GM21423 (cell line): ENCODE data around the gene G6PC3.

Source experiments
- ATAC-seq: cut with Tn5 transposase; IDR thresholded peaks from one replicate; pipeline ENCODE4 v1.9.1; 2021; ENCODE audit warnings: mild to moderate bottlenecking, moderate library complexity; ENCODE audit not compliant: unreplicated experiment

The G6PC3 gene

GRCh38 chr17:44059101-44059892 is 11.2 kb upstream of the G6PC3 start:
- no peak for ATAC-seq

GRCh38 chr17:44061446-44061845 is 9.1 kb upstream of the G6PC3 start:
- ATAC-seq, result no peak

GRCh38 chr17:44062871-44063270 is 7.7 kb upstream of the G6PC3 start:
- no peak for ATAC-seq

- ATAC-seq, result no peak
Measured at GRCh38 chr17:44063704-44064639, 6.6 kb upstream of the G6PC3 start.

- ATAC-seq, result no peak
Measured at GRCh38 chr17:44065668-44066203, 4.8 kb upstream of the G6PC3 start.

GRCh38 chr17:44066204-44066930 is 4.2 kb upstream of the G6PC3 start, which contains the start of gene LSM12:
LSM12 (minus strand) TSS chr17:44066671; CDS start chr17:44066587, 84 bp downstream.
- ATAC-seq, result peak; percentile 55

GRCh38 chr17:44067545-44067940 is 3.0 kb upstream of the G6PC3 start:
- no peak for ATAC-seq

- ATAC-seq, result no peak
Measured at GRCh38 chr17:44069974-44070454, 521 bp upstream of the G6PC3 start.

- peak; percentile 15 for ATAC-seq
Measured at GRCh38 chr17:44071198-44071520, 624 bp downstream of the G6PC3 start.

- no peak for ATAC-seq
Measured at GRCh38 chr17:44071772-44072171, 1.2 kb downstream of the G6PC3 start.

- ATAC-seq, result no peak
Measured at GRCh38 chr17:44074231-44074910, 3.8 kb downstream of the G6PC3 start.

- no peak for ATAC-seq
Measured at GRCh38 chr17:44074911-44075285, 4.4 kb downstream of the G6PC3 start.

GRCh38 chr17:44075598-44076293 is 5.2 kb downstream of the G6PC3 start:
- ATAC-seq, result no peak

GRCh38 chr17:44076716-44077594 is 6.4 kb downstream of the G6PC3 start:
- ATAC-seq, result no peak

GRCh38 chr17:44077595-44077909 is 7.0 kb downstream of the G6PC3 start:
- ATAC-seq, result no peak

GRCh38 chr17:44078412-44078811 is 7.9 kb downstream of the G6PC3 start:
- no peak for ATAC-seq

- no peak for ATAC-seq
Measured at GRCh38 chr17:44079877-44080821, 9.6 kb downstream of the G6PC3 start.

- no peak for ATAC-seq
Measured at GRCh38 chr17:44081681-44082080, 11.1 kb downstream of the G6PC3 start.
